SK-N-SH (cell line): ENCODE results near the gene OXGR1. TPM values are rescaled to one million over a fixed set of nuclear protein-coding genes. Genes with fewer than 3 reads are reported as not detected.

Experiments
- CTCF ChIA-PET: fragments of 300-600, 350-600 bp; formaldehyde crosslinking; extraction: SDS; loops from one replicate; lab custom pipeline; 2021; lab: Yijun Ruan, JAX
- POLR2A ChIA-PET: fragments of 350-600 bp; sonication (Branson Sonifier 250); formaldehyde crosslinking; extraction: SDS; loops from one replicate; lab custom pipeline; 2020; ENCODE audit warnings: antibody characterized with exemption, inconsistent platforms; lab: Yijun Ruan, JAX
- DNase-seq: peaks from one replicate; pipeline ENCODE4 v3.0.0; 2012
- H2AFZ ChIP-seq: fragments of 200-600 bp; sonication (generic); 2 replicates; pipeline ENCODE4 v1.8.1; 2016; ENCODE audit warnings: antibody characterized with exemption, mild to moderate bottlenecking, low read depth
- H3F3A ChIP-seq: fragments of 200-600 bp; sonication (generic); replicated peaks from 2 replicates; pipeline ENCODE3; 2016; ENCODE audit warnings: antibody characterized with exemption, mild to moderate bottlenecking; ENCODE audit not compliant: insufficient read depth
- H3K27ac ChIP-seq, 2 experiments: fragments of 200-500 bp in 1 of 2; fragments of 200-600 bp in 1 of 2; sonication (Bioruptor generic) in 1 of 2; sonication (generic), shearing (Covaris generic) in 1 of 2; 2 replicates each; pipeline versions ENCODE4 v1.5.1 to v1.6.1; 2014 to 2016; ENCODE audit warnings: low read depth in 2 of 2, inconsistent platforms in 1 of 2, low read length in 1 of 2, mild to moderate bottlenecking in 1 of 2, mixed read lengths in 1 of 2
- H3K27me3 ChIP-seq: fragments of 200-600 bp; sonication (generic), shearing (Covaris generic); 2 replicates; pipeline ENCODE4 v1.6.1; 2016; ENCODE audit warnings: mixed run types; ENCODE audit not compliant: insufficient read depth
- H3K36me3 ChIP-seq, 2 experiments: fragments of 200-500 bp in 1 of 2; fragments of 200-600 bp in 1 of 2; sonication (Bioruptor generic) in 1 of 2; sonication (generic) in 1 of 2; replicated peaks in 1 of 2; 2 replicates each; pipeline versions ENCODE3 to v1.5.1; 2014 to 2016; ENCODE audit warnings: low read length in 1 of 2, mild to moderate bottlenecking in 1 of 2; ENCODE audit not compliant: insufficient read depth in 2 of 2, control insufficient read depth in 1 of 2
- H3K4me1 ChIP-seq, 2 experiments: fragments of 200-500 bp in 1 of 2; fragments of 200-600 bp in 1 of 2; sonication (Bioruptor generic) in 1 of 2; sonication (generic), shearing (Covaris generic) in 1 of 2; 2 replicates each; pipeline versions ENCODE4 v1.5.1 to v1.6.1; 2014 to 2016; ENCODE audit warnings: low read depth in 1 of 2, low read length in 1 of 2, mixed run types in 1 of 2; ENCODE audit not compliant: insufficient read depth in 2 of 2, control insufficient read depth in 1 of 2
- H3K4me2 ChIP-seq: fragments of 200-600 bp; sonication (generic), shearing (Covaris generic); 2 replicates; pipeline ENCODE4 v1.6.1; 2017; ENCODE audit warnings: mixed run types
- H3K4me3 ChIP-seq, 2 experiments: fragments of 200-500 bp in 1 of 2; fragments of 200-600 bp in 1 of 2; sonication (Bioruptor generic) in 1 of 2; sonication (generic), shearing (Covaris generic) in 1 of 2; 2 replicates each; pipeline versions ENCODE4 v1.5.1 to v1.8.1; 2014 to 2016; ENCODE audit warnings: low read depth in 2 of 2, inconsistent platforms in 1 of 2, low read length in 1 of 2, mild to moderate bottlenecking in 1 of 2, mixed read lengths in 1 of 2, moderate library complexity in 1 of 2
- H3K79me2 ChIP-seq: fragments of 200-600 bp; sonication (generic); 2 replicates; pipeline ENCODE4 v1.8.1; 2017; ENCODE audit warnings: mild to moderate bottlenecking; ENCODE audit not compliant: insufficient read depth
- H3K9ac ChIP-seq: fragments of 200-600 bp; sonication (generic); 2 replicates; pipeline ENCODE4 v1.6.1; 2017; ENCODE audit warnings: mixed run types
- H3K9me2 ChIP-seq: fragments of 200-600 bp; sonication (generic); 2 replicates; pipeline ENCODE4 v1.6.1; 2017; ENCODE audit warnings: mixed run types
- H3K9me3 ChIP-seq: fragments of 200-600 bp; sonication (generic); 2 replicates; pipeline ENCODE4 v1.6.1; 2017; ENCODE audit warnings: mixed run types, mild to moderate bottlenecking, moderate library complexity
- H4K20me1 ChIP-seq: fragments of 200-600 bp; sonication (generic); 2 replicates; pipeline ENCODE4 v1.6.1; 2017; ENCODE audit warnings: mild to moderate bottlenecking, mixed run types; ENCODE audit not compliant: insufficient read depth
- FOSL2 ChIP-seq: IDR thresholded peaks from 2 replicates; pipeline ENCODE4 v1.4.0; 2012; ENCODE audit warnings: low read depth, mild to moderate bottlenecking, moderate library complexity, borderline replicate concordance
- IRF3 ChIP-seq: fragments of 150-350 bp; IDR thresholded peaks from 2 replicates; pipeline ENCODE4 v1.6.1; 2016; ENCODE audit warnings: mild to moderate bottlenecking, low read depth, low read length
- JUND ChIP-seq: IDR thresholded peaks from 2 replicates; pipeline ENCODE4 v1.4.0; 2012
- PBX3 ChIP-seq: IDR thresholded peaks from 2 replicates; pipeline ENCODE4; 2012
- RAD21 ChIP-seq: IDR thresholded peaks from 2 replicates; pipeline ENCODE4 v1.6.1; 2012; ENCODE audit warnings: mild to moderate bottlenecking, low read length
- REST ChIP-seq: IDR thresholded peaks from 2 replicates; pipeline ENCODE4 v1.6.1; 2012; ENCODE audit warnings: mild to moderate bottlenecking, low read depth, low read length, moderate library complexity
- TAF1 ChIP-seq: IDR thresholded peaks from 2 replicates; pipeline ENCODE4 v1.6.1; 2012; ENCODE audit warnings: low read depth, mild to moderate bottlenecking, low read length, moderate library complexity, borderline replicate concordance
- TCF12 ChIP-seq: IDR thresholded peaks from 2 replicates; pipeline ENCODE4 v1.4.0; 2012
- TEAD4 ChIP-seq: IDR thresholded peaks from 2 replicates; pipeline ENCODE4 v1.4.0; 2012; ENCODE audit warnings: mild to moderate bottlenecking, borderline replicate concordance; ENCODE audit not compliant: insufficient read depth
- ZBTB33 ChIP-seq: IDR thresholded peaks from 2 replicates; pipeline ENCODE4 v1.4.0; 2012; ENCODE audit warnings: low read depth, borderline replicate concordance
- WGBS: methylation state at CpG from one replicate; pipeline ENCODE4 v1.1.6; 2017; ENCODE audit warnings: low lambda C conversion rate; 5-methylcytosine and 5-hydroxymethylcytosine counted together
- polyA plus RNA-seq, 3 experiments: library from polyadenylated mRNA; depleted of rRNA; stranded (reverse); fragments of >200 nt; gene quantifications; 2 replicates each; pipeline ENCODE4 v1.2.3, GENCODE V29; 2012

The OXGR1 gene
- polyA plus RNA-seq, 1 of the 3 experiments (the other 2 are of a cell fraction), result not detected

- Histone ChIP-seq H3K36me3 (no peaks in the 10 kb centered on the region), H3F3A (no peaks in the 10 kb centered on the region), H3K79me2 (no peaks in the 10 kb centered on the region), H3K9me3 (no peaks in the 10 kb centered on the region), H3K27ac (no peak overlapping the region), H3K4me1 (no peaks in the 10 kb centered on the region; a peak in 1 of 4 replicates), H2AFZ (no peak overlapping the region), H3K4me2 (no peak overlapping the region), H3K9ac (no peak overlapping the region), H3K27me3 (no peaks in the 10 kb centered on the region), H3K4me3 (no peak overlapping the region), H3K9me2 (no peaks in the 10 kb centered on the region), H4K20me1 (no peaks in the 10 kb centered on the region)
- WGBS, result 45% methylated on average over 2 of the region's 2 CpGs
- CTCF ChIA-PET, result interaction anchor here (1.0 to 1.3 kb wide), 2 partner anchors 67 to 85 kb away, joined by 3 to 6 read pairs; no protein-coding TSS in a partner anchor
- DNase-seq, result no peak
- no peak for TF ChIP-seq TEAD4
- no peak for TF ChIP-seq RAD21
- TF ChIP-seq TAF1, result no peak
- TF ChIP-seq PBX3, result no peak
- TF ChIP-seq FOSL2, result peak; percentile 25; the same call in 1 of the 2 replicates
- TF ChIP-seq REST, result no peak
- TF ChIP-seq IRF3, result no peak
- no peak for TF ChIP-seq JUND
- no peak for TF ChIP-seq ZBTB33
- TF ChIP-seq TCF12, result peak; percentile 46; the same call in 1 of the 2 replicates
- POLR2A ChIA-PET, result no interaction called here
Measured at GRCh38 chr13:97043302-97043701, 49.0 kb upstream of the OXGR1 start.
